GDM1 (cell line): ENCODE data around the gene RAB11A.
"Not testable (repeated sequence)": the region's sequence is repeated elsewhere in the genome, so short reads cannot be mapped to it uniquely, and the experiment has no call there.

Experiments
- DNase-seq: peaks from one replicate; lab custom pipeline; 2025; lab: John Stamatoyannopoulos, UW

The RAB11A gene

GRCh38 chr15:65845826-65846519, 23.3 kb upstream of the RAB11A start:
- no peak for DNase-seq

DNA sequence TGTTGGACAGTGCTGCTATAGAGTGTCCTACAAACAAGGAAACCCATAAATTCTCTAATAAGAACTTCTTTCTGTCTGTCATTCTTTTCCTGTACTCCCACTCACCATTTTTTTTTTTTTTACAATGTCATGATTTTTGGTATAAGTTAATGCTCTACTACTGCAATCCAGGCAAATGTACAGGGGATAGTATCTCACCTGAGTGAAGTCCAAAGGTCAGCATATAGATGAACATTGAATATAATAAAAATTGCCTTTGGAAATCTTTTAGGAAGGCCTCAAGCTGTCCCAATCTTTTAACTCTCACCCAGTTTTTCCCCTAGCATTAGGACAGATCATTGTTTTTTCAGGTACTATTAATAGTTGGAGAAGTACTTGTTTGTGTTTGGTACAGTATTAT, 21.3 kb upstream of the RAB11A start:
- DNase-seq: no peak

GRCh38 chr15:65851981-65852380, 17.3 kb upstream of the RAB11A start:
- DNase-seq: no peak

GRCh38 chr15:65856821-65857455, 12.4 kb upstream of the RAB11A start:
- DNase-seq: peak; percentile 46

GRCh38 chr15:65857718-65858402, 11.4 kb upstream of the RAB11A start:
- no peak for DNase-seq

DNA sequence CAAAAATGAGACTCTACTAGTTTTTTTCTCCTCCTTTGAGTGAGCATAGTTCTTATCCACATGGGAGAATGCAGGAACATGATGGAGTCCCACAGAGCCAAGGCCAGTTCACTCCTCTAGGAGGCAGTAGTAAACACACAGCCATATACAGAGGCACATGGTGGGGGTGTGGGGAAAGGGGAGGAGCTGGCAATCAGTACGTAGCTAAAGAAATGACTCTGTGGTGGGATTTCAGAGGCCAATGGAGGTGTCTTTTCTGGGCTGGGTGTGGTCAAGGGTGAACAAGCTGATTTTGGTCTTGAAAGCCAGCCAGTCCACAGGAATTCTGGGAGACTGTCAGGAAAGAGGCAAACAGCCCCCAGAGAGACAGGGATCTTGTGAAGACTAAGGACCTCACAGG, 6.6 kb upstream of the RAB11A start:
- peak; percentile 54 for DNase-seq

DNA sequence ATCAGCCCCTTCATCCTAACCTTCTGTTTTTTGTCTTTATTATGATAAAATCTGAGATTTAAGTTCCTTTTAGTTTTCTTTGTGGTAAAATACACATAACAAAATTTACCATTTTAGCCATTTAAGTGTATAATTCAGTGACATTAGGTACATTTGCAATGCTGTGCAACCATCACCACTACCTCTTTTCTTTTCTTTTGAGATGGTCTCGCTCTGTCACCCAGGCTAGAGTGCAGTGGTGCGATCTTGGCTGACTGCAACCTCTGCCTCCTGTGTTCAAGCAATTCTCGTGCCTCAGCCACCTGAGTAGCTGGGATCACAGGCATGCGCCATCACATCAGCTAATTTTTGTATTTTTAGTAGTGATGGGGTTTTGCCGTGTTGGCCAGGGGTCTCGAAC, 6.2 kb upstream of the RAB11A start:
- no peak for DNase-seq

DNA sequence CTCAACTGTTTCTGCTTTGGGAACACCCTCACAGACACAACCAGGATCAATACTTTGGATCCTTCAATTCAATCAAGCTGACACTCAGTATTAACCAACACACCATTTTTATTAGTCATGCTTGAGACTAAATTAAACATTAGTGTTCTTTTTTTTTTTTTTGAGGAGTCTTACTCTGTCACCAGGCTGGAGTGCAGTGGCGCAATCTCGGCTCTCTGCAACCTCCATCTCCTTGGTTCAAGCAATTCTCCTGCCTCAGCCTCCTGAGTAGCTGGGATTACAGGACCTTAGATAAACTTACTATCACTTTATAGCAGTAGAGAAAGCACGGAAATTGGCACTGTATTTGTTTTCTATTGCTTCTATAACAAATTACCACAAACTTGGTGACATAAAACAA, 2.0 kb upstream of the RAB11A start:
- DNase-seq: no peak

GRCh38 chr15:65867933-65868332, 1.4 kb upstream of the RAB11A start:
- DNase-seq: not testable (repeated sequence)

- no peak for DNase-seq
These were observed 655 bp upstream of the RAB11A start for GRCh38 chr15:65868546-65869125.

DNA sequence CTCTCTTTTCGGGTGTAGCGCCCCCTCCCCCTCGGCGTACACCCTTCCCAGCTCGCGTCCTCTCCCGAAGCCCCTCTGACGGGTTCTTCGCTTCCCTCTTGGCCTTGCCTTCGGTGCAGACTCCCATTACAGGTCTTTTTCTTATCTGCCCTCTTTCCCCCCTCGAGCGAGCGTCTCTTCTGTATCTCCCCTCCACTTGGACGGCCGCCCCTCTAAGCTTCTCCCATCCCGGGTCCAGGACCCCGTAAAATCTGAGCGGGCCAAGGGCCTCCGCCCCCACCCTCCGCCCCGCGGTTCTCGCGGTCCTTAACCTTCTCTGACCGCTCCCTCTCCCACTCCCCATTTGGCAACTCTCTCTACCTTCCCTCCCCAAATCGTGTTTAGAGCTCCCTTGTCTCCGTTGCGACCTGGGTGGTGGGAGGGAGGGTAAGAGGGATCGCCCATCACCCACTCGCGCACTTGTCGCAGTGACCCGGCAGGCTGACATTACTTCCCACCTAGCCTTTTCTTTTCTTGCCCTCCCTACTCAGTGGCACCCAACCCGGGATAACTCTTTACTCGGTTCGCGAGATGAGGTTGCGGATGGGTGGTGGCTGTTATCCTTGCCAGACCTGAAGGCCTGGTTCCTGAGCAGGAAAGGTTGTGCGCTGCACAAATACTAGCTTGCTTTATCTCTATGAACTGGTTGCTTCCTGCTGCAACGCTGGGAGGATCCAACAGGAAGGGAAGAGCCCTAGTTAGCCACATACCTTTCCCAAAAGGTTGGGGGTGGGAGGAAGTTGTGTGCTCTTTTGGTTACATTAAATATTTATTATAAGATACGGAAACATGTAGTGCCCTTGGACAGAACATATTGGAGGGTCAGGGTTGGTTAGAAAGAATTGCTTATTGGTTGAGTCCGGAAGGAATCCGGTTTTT, 922 bp downstream of the RAB11A start:
- DNase-seq: peak; percentile 30

DNA sequence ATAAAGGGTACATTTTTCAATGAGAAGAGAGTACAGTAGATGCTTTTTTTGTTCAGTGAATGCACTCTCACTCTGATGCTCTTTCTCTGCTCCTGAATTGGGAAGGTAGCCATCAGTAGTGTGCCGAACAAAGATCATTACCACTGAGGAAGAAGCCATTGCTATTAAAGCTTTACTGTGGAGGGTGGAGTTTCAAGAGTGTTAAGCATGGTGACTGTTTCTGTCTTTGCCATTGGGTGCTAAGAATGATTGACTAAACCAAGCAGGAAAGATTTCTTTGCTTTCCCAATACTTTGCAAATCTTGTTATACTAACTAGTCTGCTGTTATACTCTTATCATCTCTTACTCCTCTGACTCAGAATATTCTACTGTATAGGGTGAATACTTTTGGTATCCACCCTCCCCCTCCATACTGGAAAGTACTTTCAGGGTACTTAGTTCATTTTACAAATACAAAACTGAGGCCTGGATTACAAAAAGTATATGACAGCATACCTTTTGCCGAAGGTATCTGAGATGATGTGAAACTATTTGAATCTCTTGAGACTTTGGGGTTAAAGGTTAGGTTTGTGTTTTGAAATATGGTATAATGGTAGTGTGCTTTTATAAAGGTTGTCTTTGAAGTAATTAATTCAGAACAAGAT, 1.7 kb downstream of the RAB11A start:
- no peak for DNase-seq

DNA sequence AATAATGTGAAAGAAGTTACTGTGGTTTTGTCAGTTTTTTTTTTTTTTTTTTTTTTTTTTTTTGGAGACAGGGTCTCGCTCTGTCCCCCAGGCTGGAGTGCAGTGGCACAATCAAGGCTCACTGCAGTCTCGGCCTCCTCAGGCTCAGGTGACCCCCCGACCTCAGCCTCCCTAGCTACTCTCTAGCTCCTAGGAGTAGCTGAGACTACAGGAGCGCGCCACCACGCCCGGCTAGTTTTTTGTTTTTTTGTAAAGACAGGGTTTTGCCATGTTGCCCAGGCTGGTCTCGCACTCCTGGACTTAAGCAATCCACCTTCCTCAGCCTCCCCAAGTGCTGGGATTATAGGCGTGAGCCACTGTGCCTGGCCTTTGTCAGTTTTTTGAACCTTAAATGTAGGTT, 2.6 kb downstream of the RAB11A start:
- not testable (repeated sequence) for DNase-seq

- DNase-seq: not testable (repeated sequence)
These were observed 3.3 kb downstream of the RAB11A start for GRCh38 chr15:65872596-65872995.

DNA sequence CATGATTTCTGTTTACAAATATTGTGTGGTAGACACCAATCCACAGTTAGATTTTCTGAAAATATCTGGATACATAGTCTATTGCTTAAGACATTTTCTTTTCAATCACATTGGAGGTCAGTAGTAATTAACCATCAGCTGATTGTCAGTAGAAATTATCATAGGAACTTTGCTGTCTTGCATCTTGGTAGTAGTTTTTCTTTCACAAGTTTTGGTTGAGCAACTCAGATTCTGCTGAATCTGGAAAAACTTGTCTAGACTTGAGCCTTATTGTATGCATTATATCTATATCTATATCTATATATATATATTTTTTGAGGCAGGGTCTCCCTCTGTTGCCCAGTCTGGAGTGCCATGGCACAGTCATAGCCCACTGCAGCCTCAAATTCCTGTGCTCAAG, 4.0 kb downstream of the RAB11A start:
- DNase-seq: no peak

DNA sequence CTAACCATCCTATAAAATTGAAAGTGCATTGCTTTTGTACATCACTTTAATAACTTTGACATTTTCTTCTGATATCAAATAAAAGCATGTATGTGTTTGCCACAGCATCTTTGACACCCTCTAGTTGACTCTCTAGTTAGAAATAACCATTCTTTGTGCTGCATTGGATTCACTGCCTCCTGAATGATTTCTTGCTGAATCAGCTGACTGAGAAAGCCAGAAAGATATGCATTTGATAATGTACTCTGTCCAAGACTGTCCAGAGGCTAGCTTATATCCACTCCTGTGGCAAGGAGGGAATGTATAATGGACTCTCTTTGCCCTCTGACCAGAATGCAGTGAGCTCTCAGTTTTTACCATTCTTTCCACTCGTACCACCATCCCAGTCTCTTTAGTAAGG, 6.2 kb downstream of the RAB11A start:
- no peak for DNase-seq

DNA sequence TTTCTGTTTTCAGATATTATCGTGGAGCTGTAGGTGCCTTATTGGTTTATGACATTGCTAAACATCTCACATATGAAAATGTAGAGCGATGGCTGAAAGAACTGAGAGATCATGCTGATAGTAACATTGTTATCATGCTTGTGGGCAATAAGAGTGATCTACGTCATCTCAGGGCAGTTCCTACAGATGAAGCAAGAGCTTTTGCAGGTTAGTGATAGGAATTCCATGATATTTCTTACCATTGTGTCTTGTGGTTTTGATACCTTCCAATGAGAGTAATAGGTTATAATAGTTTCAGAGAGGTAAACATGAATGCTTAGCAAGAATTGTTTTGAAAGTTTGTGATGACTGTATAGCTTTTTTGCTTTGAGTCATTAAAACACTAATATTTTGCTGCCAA, 8.5 kb downstream of the RAB11A start:
- DNase-seq: no peak

DNA sequence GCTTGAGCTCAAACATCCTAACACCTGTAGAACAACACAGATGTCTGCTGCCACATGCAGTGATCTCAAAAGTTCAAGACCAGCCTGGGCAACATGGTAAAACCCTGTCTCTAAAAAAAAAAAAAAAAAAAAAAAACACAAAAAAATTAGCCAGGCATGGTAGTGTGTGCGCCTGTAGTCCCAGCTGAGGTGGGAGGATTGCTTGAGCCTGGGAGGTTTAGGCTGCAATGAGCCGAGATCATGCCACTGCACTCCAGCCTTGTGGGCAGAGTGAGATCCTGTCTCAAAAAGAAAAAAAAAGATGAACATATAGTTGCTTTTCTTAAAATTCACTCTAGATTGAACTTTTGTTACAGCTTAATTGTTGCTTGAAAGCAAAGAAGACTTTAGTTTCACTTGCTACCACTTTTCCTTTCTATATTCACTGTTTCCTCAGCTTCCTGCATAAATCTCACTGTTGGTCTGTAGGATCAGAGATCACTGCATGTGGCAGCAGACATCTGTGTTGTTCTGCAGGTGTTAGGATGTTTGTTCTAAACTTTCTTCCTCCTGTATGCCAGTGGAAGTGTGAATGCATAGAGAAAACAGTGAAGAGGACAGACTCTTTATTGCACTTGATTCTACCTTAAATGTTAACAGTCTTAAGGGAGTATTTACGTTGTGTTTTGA, 12.6 kb downstream of the RAB11A start:
- no peak for DNase-seq

DNA sequence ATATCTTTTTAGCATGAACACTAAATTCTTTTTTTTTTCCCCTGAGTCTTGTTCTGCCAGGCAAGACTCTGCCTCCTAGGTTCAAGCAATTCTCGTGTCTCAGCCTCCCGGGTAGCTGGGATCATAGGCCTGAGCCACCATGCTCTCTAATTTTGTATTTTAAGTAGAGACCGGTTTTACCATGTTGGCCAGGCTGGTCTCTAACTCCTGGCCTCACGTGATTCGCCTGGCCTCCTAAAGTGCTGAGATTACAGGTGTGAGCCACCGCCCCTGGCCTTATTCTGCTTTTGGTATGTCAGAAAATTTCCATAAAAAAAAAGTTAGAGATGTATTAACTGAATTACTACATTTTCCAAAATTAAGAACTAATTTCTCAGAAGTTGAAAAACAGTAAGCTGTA, 14.3 kb downstream of the RAB11A start:
- DNase-seq: no peak

- no peak for DNase-seq
These were observed 15.2 kb downstream of the RAB11A start for GRCh38 chr15:65884511-65884910.

DNA sequence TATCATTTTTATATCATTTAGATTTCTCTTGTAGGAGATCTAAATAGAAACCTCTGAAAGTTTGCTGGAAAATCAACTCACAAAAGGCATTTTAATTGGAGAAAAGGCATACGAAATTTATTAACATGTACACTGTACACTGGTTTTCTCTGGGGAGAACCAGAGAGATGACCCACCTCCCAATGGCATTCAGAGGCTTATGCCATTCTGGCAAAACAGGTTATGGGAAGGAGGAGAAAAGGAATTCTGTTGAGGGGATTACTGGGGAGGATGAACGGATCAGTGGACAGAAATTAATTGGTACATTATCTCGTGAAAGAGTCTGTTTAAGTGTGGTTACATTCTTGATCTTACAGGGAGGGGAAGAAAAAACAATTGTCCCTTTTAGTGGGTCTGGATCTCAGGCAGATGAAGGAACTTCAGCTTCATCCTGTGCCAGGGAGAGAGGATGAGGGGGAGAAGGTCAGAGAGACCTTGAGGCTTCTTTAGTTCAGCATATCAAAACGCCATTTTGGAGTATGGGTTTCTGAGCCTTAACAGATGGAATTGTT, 16.5 kb downstream of the RAB11A start:
- no peak for DNase-seq
